NCI-H2029 (cell line): ENCODE data around the gene GOLGA7B.

Experiments
- DNase-seq: peaks from one replicate; lab custom pipeline; 2025; lab: John Stamatoyannopoulos, UW

GOLGA7B gene

DNA sequence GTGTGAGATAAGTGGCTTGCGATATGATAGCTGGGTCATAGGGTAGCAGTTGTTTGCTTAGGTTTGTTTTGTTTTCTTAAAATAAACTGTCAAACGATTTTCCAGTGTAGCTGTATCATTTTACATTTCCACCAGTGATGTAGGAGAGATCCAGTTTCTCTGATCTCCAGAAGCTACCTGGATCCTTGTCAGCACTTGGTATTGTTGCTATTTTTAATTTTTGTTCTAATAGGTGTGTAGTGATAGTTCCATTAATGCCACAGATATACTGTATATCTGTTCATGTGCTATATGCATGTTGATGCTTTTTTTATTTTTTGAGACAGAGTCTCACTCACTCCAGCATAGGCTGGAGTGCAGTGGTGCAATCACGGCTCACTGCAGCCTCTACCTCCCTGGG lies 44.4 kb downstream of the GOLGA7B start:
- no peak for DNase-seq

DNA sequence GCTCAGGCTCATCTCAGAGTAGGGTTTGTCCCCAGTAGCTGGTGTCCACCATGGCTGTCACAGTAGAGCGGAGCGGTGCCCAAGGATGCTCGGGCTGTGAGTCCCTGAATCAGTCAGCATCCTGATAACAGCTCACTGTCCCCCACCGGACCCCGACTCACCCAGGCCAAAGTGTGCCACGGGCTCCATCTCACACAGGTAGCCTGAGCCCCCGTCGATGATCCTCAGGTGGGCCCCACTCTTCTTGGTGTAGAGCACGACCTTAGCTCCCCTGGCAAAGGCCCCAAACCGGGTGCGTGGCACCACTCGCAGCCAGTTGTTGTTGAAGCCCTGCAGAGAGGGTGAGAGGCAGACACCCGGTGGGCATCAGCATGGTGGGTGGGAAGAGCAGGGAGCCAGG lies 45.4 kb downstream of the GOLGA7B start:
- DNase-seq, result no peak

DNA sequence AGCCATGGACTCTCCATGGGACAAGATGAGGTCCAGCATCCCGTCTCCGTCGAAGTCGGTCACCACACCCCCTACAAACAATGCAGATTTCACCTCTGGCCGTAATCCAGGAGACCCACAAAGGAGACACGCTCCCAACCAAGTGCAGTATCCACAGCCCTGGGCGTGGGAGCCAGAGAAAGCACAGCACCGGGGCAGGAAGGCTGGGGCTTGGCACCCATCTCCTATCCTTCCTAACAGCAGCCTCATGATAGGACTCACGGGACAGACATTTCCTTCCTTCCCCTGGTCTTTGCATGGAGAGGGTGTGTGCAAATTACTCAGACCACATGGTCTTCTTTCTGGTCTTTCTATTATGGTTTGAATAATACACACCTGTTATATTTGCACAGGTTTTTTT lies 46.3 kb downstream of the GOLGA7B start:
- DNase-seq, result no peak

DNA sequence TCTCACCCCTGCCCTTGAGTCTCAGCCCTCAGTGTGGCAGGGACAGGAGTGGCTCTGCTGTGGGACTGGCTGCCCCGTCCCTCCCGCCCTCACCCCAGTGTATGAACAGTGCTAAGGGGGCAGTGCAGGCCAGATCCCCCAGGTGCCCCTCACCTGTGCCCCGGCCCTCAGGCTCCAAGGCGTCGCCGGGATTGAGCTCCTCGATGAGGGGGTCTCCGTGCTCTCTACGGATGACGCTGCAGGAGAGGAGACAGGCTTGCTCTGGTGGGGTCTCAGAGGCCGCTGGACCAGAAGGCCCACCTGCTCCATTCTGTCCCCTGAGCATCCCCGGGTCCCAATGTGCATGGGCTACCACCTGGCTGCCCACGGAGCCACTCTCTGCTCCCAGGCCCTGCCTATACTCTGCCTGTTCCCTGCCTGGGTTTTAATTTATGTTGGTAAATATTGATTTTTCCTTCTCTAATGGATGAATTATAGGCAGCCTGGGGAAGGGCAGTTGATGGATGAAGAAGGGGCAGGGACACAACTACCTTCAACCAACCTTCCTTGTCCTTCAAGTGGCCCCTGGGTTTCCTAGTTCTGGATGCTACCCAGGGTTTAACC lies 47.2 kb downstream of the GOLGA7B start:
- DNase-seq, result no peak

DNA sequence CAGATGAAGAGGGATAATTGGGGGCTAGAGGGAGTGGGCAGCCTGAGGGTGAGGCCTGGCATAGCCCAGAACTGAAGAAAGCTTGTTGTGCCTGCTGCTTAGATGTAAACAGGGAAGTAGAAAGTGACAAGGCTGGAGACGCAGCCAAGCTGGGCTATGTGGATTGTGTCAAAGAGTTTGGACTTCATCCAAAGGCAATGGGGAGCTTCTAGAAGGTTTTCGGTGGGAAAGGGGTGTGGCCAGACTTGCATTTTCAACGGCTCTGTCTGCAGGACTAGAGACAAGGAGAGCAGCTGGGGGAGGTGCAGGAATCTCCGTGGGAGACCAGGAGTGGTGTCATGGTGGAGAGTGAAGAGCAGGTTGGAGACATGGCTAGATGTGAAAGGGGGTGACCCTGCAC lies 48.8 kb downstream of the GOLGA7B start:
- DNase-seq, result no peak

DNA sequence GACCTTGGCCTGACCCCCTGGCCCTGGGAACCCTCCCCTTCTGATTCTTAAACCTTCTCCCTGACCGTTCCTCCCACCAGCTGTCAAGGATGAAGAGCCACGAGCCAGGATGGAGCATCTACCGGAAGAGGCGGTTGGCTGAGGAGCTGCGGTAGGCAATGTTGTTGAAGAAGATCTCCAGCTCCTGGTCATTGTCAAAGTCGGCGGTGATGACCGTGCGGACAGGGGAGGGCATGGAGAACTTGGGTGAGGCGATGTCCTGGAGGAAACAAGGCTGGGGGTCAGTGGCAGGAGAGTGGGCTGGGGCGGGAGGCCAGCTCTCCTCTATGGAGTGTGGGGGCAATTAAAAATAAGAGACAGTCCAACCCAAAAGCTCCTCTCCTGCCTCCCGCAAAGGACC lies 51.7 kb downstream of the GOLGA7B start:
- DNase-seq, result no peak

DNA sequence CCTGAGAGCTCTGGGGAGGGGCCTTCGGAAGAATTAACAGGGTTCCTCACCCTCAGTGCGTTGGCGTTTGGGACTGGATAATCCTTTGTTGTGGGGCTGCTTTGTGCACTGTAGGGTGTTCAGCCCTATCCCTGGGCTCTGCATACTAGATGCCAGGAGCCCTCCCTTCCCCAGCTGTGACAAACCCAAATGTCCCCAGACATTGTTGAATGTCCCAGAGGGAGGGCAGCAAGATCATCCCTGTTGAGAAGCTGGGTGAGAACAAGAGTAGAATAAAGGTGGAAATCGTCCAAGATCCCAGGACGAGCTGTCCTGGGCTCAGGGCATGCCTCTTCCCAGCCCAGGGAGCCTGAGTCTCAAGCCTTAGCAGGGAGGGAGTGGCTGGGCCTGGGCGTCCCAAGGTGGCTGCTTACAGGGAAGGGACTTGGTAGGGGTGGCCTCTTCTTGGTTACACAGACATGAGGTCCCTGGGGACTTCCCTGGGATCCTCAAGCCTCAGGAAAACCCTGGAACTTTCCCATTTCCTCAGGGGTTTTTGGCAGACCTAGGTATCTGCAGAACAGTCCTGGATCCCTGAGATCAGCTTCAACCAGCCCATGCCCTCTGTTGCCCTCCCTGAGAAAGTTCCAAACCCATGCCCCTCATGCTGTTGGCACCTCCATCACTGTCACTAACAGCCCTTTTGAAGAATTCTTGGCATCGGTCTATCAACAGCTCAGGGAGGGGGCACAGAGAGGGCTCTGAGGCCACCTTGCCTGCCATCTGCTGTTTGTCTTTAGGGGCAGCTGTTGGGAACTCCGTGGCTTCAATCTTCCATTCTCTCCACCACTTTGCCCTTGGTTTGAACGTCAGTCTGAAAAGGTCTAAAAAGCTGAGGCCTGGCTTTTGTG lies 53.7 kb downstream of the GOLGA7B start:
- no peak for DNase-seq

DNA sequence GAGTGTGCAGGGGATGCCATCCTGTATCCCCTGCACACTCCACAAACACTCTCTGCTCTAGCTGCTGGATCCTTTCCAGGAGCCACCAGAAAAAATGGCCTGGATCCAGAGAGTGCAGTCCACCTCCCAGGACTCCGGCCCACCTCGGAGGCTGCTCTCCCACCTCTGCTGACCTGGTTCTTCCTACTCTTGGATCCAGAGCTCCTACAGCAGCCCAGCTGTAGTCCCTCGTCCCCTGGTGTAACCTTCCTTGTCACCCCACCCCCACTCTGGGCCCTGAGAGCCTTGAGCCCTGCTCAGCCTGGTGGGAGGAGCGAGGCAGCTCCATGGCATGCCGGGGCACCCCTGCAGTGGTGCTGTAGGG lies 54.4 kb downstream of the GOLGA7B start:
- no peak for DNase-seq

DNA sequence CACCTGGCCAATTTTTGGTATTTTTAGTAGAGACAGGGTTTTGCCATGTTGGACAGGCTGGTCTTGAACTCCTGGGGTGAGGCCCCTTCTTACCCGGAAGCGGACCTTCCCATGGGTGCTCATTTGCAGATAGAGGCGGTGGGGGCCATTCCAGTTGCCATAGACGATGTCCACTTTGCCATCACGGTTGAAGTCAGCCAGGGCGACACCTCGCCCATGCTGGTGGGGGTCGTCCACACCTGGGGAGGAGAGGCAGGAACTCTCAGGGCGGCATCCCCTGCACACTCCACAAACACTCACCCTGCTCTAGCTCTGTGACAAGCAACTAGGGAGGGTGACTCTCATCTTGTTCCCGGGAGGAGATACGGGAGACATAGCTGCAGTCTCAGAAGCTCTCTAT lies 54.9 kb downstream of the GOLGA7B start:
- no peak for DNase-seq

DNA sequence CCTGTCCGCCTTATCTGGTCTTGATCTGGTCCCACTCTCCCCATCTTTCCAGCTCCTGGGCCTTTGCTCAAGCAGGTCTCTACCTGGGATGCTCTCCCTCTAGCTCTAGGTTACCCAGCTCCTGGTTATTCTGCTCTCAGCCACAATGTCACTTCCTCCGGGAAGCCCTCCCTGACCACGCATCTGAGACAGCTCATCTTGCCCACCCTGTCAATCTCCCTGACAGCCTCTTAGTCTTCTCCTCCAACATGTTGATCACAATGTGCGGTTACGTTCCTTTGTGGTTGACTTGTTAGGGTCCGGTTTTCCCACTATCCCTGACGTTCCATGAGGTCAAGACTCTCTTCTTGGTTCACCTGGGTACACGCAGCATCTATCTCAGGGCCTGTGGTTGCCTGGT lies 55.6 kb downstream of the GOLGA7B start:
- no peak for DNase-seq

DNA sequence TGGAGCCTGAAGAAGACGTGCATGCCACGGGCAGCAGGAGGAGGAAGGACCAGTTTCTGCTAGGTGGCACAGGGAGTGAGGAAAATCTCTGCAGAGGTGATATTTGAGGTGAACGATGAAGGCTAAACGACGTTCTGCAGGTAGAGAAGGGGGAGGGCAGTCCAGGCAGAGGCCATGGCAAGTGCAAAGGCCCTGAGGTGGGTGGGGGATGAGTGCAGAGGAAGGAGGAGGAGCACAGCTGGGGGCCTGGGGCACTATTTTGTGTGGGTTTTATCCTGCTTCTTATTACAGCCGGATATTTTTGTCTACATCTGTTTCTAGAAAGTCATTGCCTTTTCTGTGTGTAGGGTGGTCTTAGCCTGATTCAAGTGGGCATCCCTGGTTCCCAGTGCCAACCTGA lies 57.6 kb downstream of the GOLGA7B start:
- DNase-seq, result no peak

DNA sequence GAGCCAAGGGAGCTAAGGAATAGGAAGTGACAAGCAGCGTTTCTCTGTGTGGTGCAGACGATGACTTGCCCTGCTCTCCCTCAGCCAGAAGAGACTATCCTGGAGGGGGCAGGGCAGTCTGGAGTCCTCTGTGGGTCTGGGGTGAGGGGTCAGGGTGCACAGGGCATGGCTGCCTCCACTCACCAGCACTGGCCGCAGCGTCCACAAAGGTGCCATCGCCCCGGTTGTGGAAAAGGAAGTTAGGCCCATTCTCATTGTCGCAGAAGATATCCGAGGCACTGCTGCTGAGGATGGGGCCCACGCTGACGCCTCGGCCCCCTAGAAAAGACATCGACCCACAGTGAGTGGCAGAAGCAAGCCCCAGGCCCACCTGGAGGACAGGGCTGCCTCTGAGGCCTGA lies 58.2 kb downstream of the GOLGA7B start:
- DNase-seq, result no peak

DNA sequence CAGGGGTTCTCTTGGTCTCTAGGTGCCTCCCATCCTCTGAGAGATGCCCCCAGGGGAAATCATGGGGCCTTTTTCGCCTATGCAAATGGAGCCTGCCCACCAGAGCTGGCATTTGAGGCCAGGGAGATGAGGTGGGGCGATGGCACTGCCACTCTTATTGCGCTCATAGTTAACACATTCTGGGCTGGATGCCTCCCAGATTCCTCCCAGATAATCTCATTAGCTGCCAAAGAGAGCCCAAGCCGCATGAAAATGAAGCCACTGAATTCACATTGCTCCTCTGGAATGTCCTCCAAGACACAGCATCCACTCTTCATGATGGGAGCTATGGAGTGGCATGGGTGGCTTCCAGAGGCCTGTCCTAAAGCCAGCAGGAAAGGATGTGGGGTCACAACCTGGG lies 61.0 kb downstream of the GOLGA7B start:
- no peak for DNase-seq

DNA sequence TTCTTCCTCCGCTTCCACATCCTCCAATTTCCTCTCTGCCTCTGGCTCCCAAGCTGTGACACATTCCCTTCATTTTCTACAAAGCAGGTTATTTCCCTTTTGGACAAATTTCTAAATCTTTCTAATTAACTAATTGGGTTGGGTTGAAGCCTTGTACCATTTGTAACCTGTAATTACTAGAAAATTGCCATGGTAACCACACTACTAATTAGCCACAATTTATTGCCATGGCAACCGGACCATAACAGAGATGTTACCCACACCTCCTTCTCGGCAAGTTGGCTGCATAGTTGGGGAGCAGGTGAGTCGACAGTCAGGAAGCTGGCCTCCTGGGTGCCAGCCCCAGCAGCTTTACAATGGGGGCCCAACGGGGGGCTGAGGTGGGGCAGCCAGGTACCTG lies 61.6 kb downstream of the GOLGA7B start:
- no peak for DNase-seq

DNA sequence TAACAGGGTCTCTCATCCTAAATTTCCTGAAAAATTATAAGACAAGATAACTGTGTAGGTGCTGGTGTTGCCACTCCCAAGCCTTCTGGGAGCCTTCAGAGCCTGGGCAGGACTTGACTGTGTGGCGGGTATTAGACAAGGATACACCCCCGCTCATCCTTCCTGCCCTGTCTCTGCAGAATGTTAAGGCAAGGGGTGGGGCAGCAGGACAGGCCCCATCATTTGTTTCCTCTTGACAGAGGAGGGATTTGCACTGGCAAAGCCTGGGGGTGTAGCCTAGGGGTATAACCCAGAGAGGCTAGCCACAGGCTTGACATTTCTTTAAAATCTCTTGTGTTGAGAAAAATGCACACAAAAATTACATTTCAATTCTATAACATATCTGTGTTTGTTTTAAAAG lies 63.5 kb downstream of the GOLGA7B start:
- DNase-seq, result no peak

DNA sequence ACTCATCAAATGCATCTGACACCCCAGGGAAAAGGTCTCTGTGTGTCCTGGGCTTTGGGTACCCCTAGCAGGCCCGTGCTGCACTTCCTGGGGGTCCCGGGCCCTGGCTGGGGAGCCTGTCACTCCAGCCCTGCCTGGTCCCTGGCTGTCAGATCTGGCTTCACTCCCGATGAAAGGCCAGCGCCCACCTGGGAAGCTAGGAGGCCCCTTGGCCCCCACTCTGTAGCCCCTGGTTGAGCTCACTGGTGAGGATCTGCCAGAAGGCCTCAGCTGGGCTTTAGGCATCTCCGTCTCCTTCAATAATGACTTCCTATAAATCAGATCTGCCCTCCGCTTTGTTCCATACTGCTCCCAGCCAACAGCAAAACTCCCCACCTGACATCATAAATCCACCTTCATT lies 64.0 kb downstream of the GOLGA7B start:
- no peak for DNase-seq

DNA sequence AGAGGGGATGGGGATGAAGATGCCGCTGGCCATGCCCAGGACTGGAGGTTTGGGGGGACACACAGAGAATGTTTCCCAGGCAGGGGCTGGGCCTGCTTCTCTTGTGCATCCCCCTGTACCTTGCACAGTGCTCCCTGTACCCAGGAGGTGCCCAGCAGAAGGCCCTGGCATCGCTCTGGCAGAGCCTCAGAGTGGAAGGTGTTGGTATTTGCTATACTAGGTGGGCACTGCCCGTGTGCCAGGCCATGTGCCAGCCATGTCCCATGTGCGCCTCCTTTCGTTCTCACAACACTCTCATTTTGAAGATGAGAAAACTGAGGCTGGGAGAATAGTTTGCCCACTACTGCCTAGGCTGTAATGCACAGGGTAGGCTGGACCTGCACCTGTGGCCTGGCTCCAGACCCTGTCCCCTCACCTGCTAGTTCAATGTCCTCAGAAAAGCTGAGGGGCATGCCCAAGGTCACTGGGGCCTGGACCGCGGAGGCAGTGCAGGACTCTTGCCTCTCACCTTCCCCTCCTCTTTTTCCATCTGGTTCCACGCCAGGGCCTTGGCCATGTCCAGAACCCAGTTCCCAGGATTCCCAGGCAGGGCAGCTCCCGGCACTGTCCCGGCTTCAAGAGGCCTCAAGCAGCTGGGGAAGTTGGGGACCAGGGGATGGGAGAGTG lies 64.7 kb downstream of the GOLGA7B start:
- DNase-seq, result no peak

DNA sequence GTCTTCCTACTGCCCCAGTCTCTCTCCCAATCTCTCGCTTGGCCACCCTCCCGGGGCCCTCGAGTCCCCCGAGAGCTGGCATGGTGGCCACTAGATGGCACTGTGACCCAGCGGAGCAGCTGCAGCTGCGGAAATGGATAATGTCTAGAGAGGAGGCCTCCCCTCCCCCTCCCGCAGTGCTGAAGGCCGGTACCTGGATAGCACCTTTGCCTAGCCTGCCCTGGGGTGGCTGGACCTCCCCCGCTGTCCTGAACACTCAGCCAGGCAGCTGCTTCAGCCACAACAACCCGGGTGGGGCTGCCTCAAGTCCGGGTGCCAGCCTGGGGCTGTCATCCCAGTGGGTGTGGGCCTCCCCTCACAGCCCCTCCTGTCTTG lies 65.2 kb downstream of the GOLGA7B start:
- peak; percentile 72 for DNase-seq

DNA sequence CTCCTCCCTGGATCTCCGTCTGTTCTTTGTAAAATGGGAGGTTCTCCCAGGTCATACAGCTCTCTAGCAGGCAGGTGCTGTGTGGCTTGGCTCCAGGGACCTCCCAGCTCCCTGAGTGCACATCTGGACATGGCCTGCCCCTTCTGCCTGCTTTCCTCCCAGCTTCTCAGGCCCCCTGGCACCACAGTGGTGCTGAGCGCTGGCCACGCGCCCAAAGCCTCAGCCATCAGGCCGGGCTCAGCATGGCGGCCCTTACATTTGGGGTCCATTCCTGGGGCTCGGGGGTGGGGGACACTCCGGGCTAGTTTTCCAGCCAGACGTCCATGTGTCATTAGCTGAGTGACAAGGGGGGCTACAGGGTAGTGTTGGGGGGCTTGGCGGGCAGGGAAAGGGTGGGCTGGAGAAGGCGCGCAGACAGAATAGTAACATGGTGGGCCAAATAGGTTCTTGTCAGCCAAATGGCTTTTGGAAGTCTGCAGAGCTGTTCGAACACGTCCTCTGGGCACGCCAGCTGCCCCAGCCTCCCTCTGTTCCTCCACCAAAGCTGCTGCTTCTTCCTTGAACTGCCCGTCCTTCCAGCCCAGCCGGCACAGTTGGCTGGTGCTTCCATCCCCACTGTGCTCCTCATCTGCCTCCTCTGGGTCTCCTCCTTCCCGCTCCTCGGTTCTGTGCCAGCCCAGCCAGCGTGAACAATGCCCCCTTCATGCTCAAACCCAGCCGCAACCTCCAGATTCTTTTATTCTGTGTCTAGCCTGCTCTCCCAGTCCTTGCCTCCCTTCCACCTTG lies 65.9 kb downstream of the GOLGA7B start:
- no peak for DNase-seq

DNA sequence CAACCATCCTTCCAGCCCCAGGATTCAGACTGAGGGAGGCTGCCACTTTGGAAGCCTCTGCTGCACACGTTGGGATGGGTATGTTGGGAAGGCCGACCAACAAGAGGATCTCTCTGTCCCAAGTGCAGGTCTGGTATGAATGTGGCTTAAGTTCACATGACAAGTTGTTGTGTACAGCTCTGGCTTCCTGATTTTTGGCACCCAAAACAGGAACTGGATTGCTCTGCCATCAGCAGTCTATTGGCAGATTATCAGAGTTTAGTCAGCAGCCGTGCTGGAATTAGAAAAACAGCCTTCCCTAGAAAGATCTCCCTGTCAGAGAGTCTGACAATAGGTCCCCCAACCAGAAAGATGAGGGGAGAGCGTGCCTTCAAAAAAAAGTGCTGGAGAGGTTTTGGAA lies 66.9 kb downstream of the GOLGA7B start:
- DNase-seq, result no peak

DNA sequence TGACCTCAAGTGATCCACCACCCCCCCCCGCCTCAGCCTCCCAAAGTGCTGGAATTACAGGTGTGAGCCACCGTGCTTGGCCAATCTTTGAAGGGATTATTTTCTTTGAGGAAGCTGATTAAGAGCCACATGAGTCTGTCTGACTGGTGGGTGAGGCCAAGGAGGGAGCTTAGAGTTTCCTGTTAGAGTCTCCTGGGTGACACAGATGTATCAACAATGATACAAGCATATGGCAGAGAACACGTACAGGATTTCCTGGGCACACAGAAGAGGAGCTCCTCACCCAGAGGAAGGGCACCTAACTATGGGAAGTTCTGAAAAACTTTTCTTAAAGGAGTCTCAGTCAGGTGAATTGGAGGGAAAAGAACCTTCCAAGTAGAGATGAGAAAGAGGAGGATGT lies 69.4 kb downstream of the GOLGA7B start:
- DNase-seq, result no peak

DNA sequence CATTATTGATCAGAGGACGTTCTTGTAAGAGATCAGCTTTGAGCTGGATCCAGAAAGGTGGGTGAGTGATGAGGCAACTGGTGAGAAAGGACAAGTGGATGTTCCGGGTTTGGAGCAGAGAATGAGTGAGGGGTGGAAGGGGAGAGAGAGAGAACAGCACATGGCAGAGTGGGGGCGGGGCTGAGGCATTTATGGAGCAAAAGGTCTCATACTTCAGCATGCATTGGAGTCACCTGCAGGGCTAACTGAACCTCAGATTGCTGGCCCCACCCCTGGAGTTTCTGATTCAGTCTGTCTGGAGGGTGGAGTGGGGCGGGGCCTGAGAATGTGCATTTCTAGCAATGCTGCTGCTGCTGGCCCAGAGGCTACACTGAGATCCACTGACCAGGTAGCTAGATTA lies 71.2 kb downstream of the GOLGA7B start:
- no peak for DNase-seq
